ENCODE data around the gene RPS27. TPM values are rescaled to one million over a fixed set of nuclear protein-coding genes. Genes with fewer than 3 reads are reported as not detected.

The RPS27 gene
- total and polyA plus RNA-seq, 2 of the 13 experiments (the other 11 are each of a cell fraction or from before 2014, with no cell fraction given): 3,737 to 9,964 TPM

DNA sequence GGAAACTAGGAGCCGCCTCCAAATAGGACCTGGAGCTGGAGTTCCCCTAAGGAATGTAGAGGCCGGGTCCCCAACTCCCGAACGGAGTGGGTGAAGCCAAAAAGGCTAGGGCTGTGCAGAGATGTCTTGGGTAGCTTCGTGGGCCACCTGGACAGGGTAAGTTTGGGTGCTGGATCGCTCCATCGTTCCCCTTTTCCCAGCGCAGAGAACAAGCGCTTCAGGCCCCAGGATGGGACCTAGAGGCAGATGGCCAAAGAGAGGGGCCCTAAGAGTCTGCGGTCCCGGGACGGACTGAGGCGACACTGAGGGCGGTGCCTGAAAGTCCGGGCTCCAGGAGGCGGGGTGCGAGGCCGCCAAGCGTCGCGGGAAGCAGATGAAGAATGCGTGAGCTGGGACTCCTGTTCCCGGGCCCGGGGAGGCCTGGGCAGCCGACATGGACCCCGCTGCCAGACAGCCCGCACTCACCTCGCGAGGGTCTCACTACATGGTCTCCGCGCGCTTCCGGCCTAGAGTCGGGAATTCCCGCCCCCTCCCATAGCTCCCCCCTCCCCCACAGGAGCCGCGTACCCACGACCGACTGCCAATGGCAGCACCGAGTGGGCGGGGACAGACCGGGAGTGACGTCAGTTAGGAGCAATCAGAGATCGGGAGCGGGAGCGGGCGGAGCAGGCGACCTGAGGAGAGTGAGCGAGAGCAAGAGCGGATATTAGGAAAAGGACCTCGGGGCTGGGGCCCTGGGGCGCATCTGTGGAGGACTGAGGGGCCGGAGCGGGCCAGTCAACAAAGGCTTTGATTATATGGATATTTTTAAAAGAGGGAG, 27.3 kb upstream of the RPS27 start, which contains the start of gene SLC39A1 (continued):
- TF ChIP-seq, protein P1, sequence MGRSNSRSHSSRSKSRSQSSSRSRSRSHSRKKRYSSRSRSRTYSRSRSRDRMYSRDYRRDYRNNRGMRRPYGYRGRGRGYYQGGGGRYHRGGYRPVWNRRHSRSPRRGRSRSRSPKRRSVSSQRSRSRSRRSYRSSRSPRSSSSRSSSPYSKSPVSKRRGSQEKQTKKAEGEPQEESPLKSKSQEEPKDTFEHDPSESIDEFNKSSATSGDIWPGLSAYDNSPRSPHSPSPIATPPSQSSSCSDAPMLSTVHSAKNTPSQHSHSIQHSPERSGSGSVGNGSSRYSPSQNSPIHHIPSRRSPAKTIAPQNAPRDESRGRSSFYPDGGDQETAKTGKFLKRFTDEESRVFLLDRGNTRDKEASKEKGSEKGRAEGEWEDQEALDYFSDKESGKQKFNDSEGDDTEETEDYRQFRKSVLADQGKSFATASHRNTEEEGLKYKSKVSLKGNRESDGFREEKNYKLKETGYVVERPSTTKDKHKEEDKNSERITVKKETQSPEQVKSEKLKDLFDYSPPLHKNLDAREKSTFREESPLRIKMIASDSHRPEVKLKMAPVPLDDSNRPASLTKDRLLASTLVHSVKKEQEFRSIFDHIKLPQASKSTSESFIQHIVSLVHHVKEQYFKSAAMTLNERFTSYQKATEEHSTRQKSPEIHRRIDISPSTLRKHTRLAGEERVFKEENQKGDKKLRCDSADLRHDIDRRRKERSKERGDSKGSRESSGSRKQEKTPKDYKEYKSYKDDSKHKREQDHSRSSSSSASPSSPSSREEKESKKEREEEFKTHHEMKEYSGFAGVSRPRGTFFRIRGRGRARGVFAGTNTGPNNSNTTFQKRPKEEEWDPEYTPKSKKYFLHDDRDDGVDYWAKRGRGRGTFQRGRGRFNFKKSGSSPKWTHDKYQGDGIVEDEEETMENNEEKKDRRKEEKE (IDR thresholded peaks at IDR 0.05): no peak
- TF ChIP-seq ARID5B (CRISPR knock-in tag; IDR thresholded peaks at IDR 0.05) (no peak), PAX8 (CRISPR knock-in tag; IDR thresholded peaks at IDR 0.05; ENCODE audit: borderline replicate concordance) (no peak), TBX2 (CRISPR knock-in tag; IDR thresholded peaks at IDR 0.05; ENCODE audit: borderline replicate concordance) (no peak), EED (CRISPR knock-in tag; IDR thresholded peaks at IDR 0.05) (no peak), ZNF703 (CRISPR knock-in tag; IDR thresholded peaks at IDR 0.05; ENCODE audit: borderline replicate concordance) (no peak), ZNF552 (CRISPR knock-in tag; IDR thresholded peaks at IDR 0.05; ENCODE audit: borderline replicate concordance) (no peak), CERS6 (CRISPR knock-in tag; IDR thresholded peaks at IDR 0.05) (no peak), ZNF792 (CRISPR knock-in tag; IDR thresholded peaks at IDR 0.05) (no peak; the same call in 1 of the 2 replicates), ZNF512B (CRISPR knock-in tag; IDR thresholded peaks at IDR 0.05; ENCODE audit: borderline replicate concordance) (no peak), ZNF782 (CRISPR knock-in tag; IDR thresholded peaks at IDR 0.05; ENCODE audit: borderline replicate concordance) (peak; percentile 30; the same call in 1 of the 2 replicates), TBL1XR1 (IDR thresholded peaks at IDR 0.05; ENCODE audit: borderline replicate concordance, low read length, partially characterized antibody) (no peak), RBAK (CRISPR knock-in tag; IDR thresholded peaks at IDR 0.05) (no peak), ZC3H13 (CRISPR knock-in tag; IDR thresholded peaks at IDR 0.05) (no peak), ZNF274 (CRISPR knock-in tag; IDR thresholded peaks at IDR 0.05) (no peak), NR3C1 (CRISPR knock-in tag; IDR thresholded peaks at IDR 0.05) (no peak), TFAP4 (IDR thresholded peaks at IDR 0.05; ENCODE audit: borderline replicate concordance, low read depth) (no peak)
